Right cardiac atrium (tissue), 5 donors: ENCODE measurements around the gene VASH1. TPM values are rescaled to one million over a fixed set of nuclear protein-coding genes. Genes with fewer than 3 reads are reported as not detected.

Experiments used
- ATAC-seq, 2 donors: fragments of 200-7000 bp; cut with Tn5 transposase; one replicate each; pipeline versions ENCODE4 v1.8.0 to v1.9.1; 2020; ENCODE audit warnings: moderate library complexity in 2 of 2, mild to moderate bottlenecking in 1 of 2
- DNase-seq, 3 donors: peaks; one replicate each; pipeline ENCODE4 v3.0.0-alpha.2; 2020
- H3K27ac ChIP-seq: one replicate; pipeline ENCODE4 v1.5.1; 2013; ENCODE audit warnings: mild to moderate bottlenecking, low read length, control low read depth, moderate library complexity
- H3K27me3 ChIP-seq: one replicate; pipeline ENCODE4 v1.6.1; 2013; ENCODE audit not compliant: control insufficient read depth, insufficient read depth
- H3K4me1 ChIP-seq: one replicate; pipeline ENCODE4 v1.6.1; 2013; ENCODE audit warnings: low read length; ENCODE audit not compliant: control insufficient read depth, insufficient read depth
- H3K4me3 ChIP-seq: one replicate; pipeline ENCODE4 v1.5.1; 2013; ENCODE audit warnings: low read length, control low read depth
- H3K9me3 ChIP-seq: one replicate; pipeline ENCODE4 v1.6.1; 2013; ENCODE audit warnings: low read length; ENCODE audit not compliant: control insufficient read depth
- WGBS: extraction: QIAGEN DNeasy Blood & Tissue Kit; methylation state at CpG from one replicate; pipeline ENCODE4 v1.1.7; 2013; 5-methylcytosine and 5-hydroxymethylcytosine counted together
- intact Hi-C, 4 donors: fragments of 100-400 bp; cut with DNase I; formaldehyde crosslinking; loops; one replicate each; pipeline versions ENCODE4 v1.11.0 to v1.14.0; 2022 to 2023
- polyA plus RNA-seq: library from polyadenylated mRNA; stranded (reverse); fragments of 200-250 nt; gene quantifications from one replicate; pipeline ENCODE4 v1.2.3, GENCODE V29; 2013
- total RNA-seq, 4 donors: library from RNA; stranded (reverse); fragmentation: NEBNext Ultra II Directional; extraction: Animal tissue kit (Norgen Biotek cat#: 25700); gene quantifications; one replicate each; pipeline ENCODE4 v1.2.1, GENCODE V29; 2021
- donor health status: healthy with polysubstance abuse.
- donor health status: DM: no; HTN: yes; CAD: no.
- donor health status: DM: no; HTN: no; CAD: no.
- donor health status: DM: no; HTN: yes; CAD: no; lungs with severe emphysema.
- donor health status: DM: yes; HTN: yes; CAD: no.

The VASH1 gene
- total and polyA plus RNA-seq, 5 donors: 23.1 to 85.2 (median 36.3) TPM

- intact Hi-C loops: no loop called here
- no peak overlapping the region for H3K27ac ChIP-seq
- no peak for DNase-seq
- peaks cover 8% of the 10 kb centered on the region for H3K4me1 ChIP-seq
- 94% methylated on average over 2 of the region's 2 CpGs for WGBS
- ATAC-seq: no peak
- H3K27me3 ChIP-seq: no peaks in the 10 kb centered on the region
- H3K9me3 ChIP-seq: no peaks in the 10 kb centered on the region
- no peak overlapping the region for H3K4me3 ChIP-seq
Observed at GRCh38 chr14:76786601-76787000, 25.3 kb downstream of the VASH1 start.

- H3K4me1 ChIP-seq: no peaks in the 10 kb centered on the region
- DNase-seq (no peak), ATAC-seq (no peak)
- H3K9me3 ChIP-seq: no peaks in the 10 kb centered on the region
- 99% methylated on average over 2 of the region's 2 CpGs for WGBS
- no peaks in the 10 kb centered on the region for H3K27me3 ChIP-seq
- intact Hi-C loops: no loop called here
- no peak overlapping the region for H3K4me3 ChIP-seq
- H3K27ac ChIP-seq: no peak overlapping the region
Observed at GRCh38 chr14:76792422-76792821, 31.2 kb downstream of the VASH1 start.

- ATAC-seq (no peak), DNase-seq (no peak)
- Histone ChIP-seq H3K9me3 (no peaks in the 10 kb centered on the region), H3K27ac (no peak overlapping the region), H3K27me3 (no peaks in the 10 kb centered on the region), H3K4me3 (no peak overlapping the region), H3K4me1 (no peaks in the 10 kb centered on the region)
- intact Hi-C loops: no loop called here
- WGBS: 87% methylated on average over 4 of the region's 4 CpGs
Observed at GRCh38 chr14:76793324-76793723, 32.1 kb downstream of the VASH1 start.

- no peaks in the 10 kb centered on the region for H3K27me3 ChIP-seq
- 85% methylated on average over 5 of the region's 5 CpGs for WGBS
- H3K4me1 ChIP-seq: no peaks in the 10 kb centered on the region
- no peak for DNase-seq
- H3K27ac ChIP-seq: no peak overlapping the region
- intact Hi-C loops: no loop called here
- H3K9me3 ChIP-seq: no peaks in the 10 kb centered on the region
- ATAC-seq: no peak
- no peak overlapping the region for H3K4me3 ChIP-seq
Observed at GRCh38 chr14:76793956-76794355, 32.7 kb downstream of the VASH1 start.

- intact Hi-C loops: loop anchor here in 1 of 4 donors (5.0 kb wide), 1 partner anchor 104 kb away; no protein-coding TSS in a partner anchor
- Histone ChIP-seq H3K9me3 (no peaks in the 10 kb centered on the region), H3K4me3 (no peak overlapping the region), H3K4me1 (no peaks in the 10 kb centered on the region), H3K27ac (no peak overlapping the region), H3K27me3 (no peaks in the 10 kb centered on the region)
- WGBS: 96% methylated on average over 12 of the region's 12 CpGs
- no peak for DNase-seq
- no peak for ATAC-seq
Observed at GRCh38 chr14:76806446-76806845, 45.2 kb downstream of the VASH1 start.

- no peak for ATAC-seq
- no peak overlapping the region for H3K4me3 ChIP-seq
- H3K27ac ChIP-seq: no peak overlapping the region
- H3K4me1 ChIP-seq: no peaks in the 10 kb centered on the region
- intact Hi-C loops: loop anchor here in 1 of 4 donors (5.0 kb wide), 1 partner anchor 106 kb away; no protein-coding TSS in a partner anchor
- no peak for DNase-seq
- WGBS: 92% methylated on average over 1 of the region's 1 CpG
- no peaks in the 10 kb centered on the region for H3K27me3 ChIP-seq
- H3K9me3 ChIP-seq: no peaks in the 10 kb centered on the region
Observed at GRCh38 chr14:76808011-76808410, 46.7 kb downstream of the VASH1 start.

- no peak overlapping the region for H3K27ac ChIP-seq
- H3K27me3 ChIP-seq: no peaks in the 10 kb centered on the region
- H3K4me3 ChIP-seq: no peak overlapping the region
- H3K4me1 ChIP-seq: no peaks in the 10 kb centered on the region
- no peaks in the 10 kb centered on the region for H3K9me3 ChIP-seq
- DNase-seq (no peak), ATAC-seq (no peak)
- 91% methylated on average over 4 of the region's 4 CpGs for WGBS
- intact Hi-C loops: loop anchor here in 1 of 4 donors (5.0 kb wide), 1 partner anchor 107 kb away; no protein-coding TSS in a partner anchor
Observed at GRCh38 chr14:76808990-76809389, 47.7 kb downstream of the VASH1 start.

GRCh38 chr14:76810525-76810924, 49.3 kb downstream of the VASH1 start:
- Histone ChIP-seq H3K27me3 (no peaks in the 10 kb centered on the region), H3K9me3 (no peaks in the 10 kb centered on the region), H3K4me1 (no peaks in the 10 kb centered on the region), H3K4me3 (peak overlapping the region; percentile 83), H3K27ac (no peak overlapping the region)
- ATAC-seq: no peak
- no peak for DNase-seq
- intact Hi-C loops: no loop called here
- WGBS: 13% methylated on average over 3 of the region's 3 CpGs

GRCh38 chr14:76810953-76811400, 49.7 kb downstream of the VASH1 start:
- Histone ChIP-seq H3K27me3 (no peaks in the 10 kb centered on the region), H3K4me1 (no peaks in the 10 kb centered on the region), H3K27ac (peak overlapping the region; percentile 6), H3K4me3 (peak overlapping the region; percentile 83), H3K9me3 (no peaks in the 10 kb centered on the region)
- intact Hi-C loops: no loop called here
- no peak for DNase-seq
- ATAC-seq: peak; percentile 29 to 38
- WGBS: 3% methylated on average over 9 of the region's 9 CpGs

GRCh38 chr14:76811561-76811960, 50.3 kb downstream of the VASH1 start:
- no peaks in the 10 kb centered on the region for H3K9me3 ChIP-seq
- no peaks in the 10 kb centered on the region for H3K4me1 ChIP-seq
- intact Hi-C loops: no loop called here
- no peaks in the 10 kb centered on the region for H3K27me3 ChIP-seq
- ATAC-seq (no peak), DNase-seq (no peak)
- H3K27ac ChIP-seq: no peak overlapping the region
- 44% methylated on average over 4 of the region's 4 CpGs for WGBS
- H3K4me3 ChIP-seq: peak overlapping the region; percentile 83

GRCh38 chr14:76812093-76812421, 50.8 kb downstream of the VASH1 start:
- Histone ChIP-seq H3K4me3 (peak overlapping the region; percentile 83), H3K27ac (peak overlapping the region; percentile 80), H3K9me3 (no peaks in the 10 kb centered on the region), H3K4me1 (no peaks in the 10 kb centered on the region), H3K27me3 (no peaks in the 10 kb centered on the region)
- WGBS: under 1% methylated on average over 20 of the region's 20 CpGs
- intact Hi-C loops: no loop called here
- DNase-seq (no peak), ATAC-seq (no peak)
